SK-N-SH (cell line): Measurements from ENCODE around the gene SPATA2.

Experiments
- CTCF ChIP-seq: fragments of 200-600 bp; sonication (generic); IDR thresholded peaks from 2 replicates; pipeline ENCODE4 v1.6.1; 2017; ENCODE audit warnings: antibody characterized with exemption, mild to moderate bottlenecking, moderate library complexity
- EZH2phosphoT487 ChIP-seq: fragments of 200-600 bp; sonication (generic); IDR thresholded peaks from 2 replicates; pipeline ENCODE4 v1.6.1; 2017; ENCODE audit warnings: low read depth, mixed run types, mild to moderate bottlenecking, antibody characterized with exemption, moderate library complexity, borderline replicate concordance
- FOXM1 ChIP-seq: IDR thresholded peaks from 2 replicates; pipeline ENCODE4 v1.4.0; 2012; ENCODE audit warnings: low read depth, mild to moderate bottlenecking
- GABPA ChIP-seq: IDR thresholded peaks from 2 replicates; pipeline ENCODE4 v1.4.0; 2012; ENCODE audit warnings: low read depth, mild to moderate bottlenecking
- MEF2A ChIP-seq: IDR thresholded peaks from 2 replicates; pipeline ENCODE4 v1.4.0; 2012; ENCODE audit warnings: low read depth, borderline replicate concordance
- MXI1 ChIP-seq: IDR thresholded peaks from 2 replicates; pipeline ENCODE4 v1.6.1; 2012; ENCODE audit warnings: mild to moderate bottlenecking, low read depth, low read length, improper control_type of control experiment
- NFIC ChIP-seq: IDR thresholded peaks from 2 replicates; pipeline ENCODE4 v1.4.0; 2012; ENCODE audit warnings: borderline replicate concordance
- NRF1 ChIP-seq: IDR thresholded peaks from 2 replicates; pipeline ENCODE4 v1.6.1; 2012; ENCODE audit warnings: low read depth, mild to moderate bottlenecking, low read length
- POLR2AphosphoS5 ChIP-seq: IDR thresholded peaks from 2 replicates; pipeline ENCODE4 v1.6.1; 2012; ENCODE audit warnings: low read depth, low read length
- RAD21 ChIP-seq: IDR thresholded peaks from 2 replicates; pipeline ENCODE4 v1.6.1; 2012; ENCODE audit warnings: mild to moderate bottlenecking, low read length
- REST ChIP-seq: IDR thresholded peaks from 2 replicates; pipeline ENCODE4 v1.6.1; 2012; ENCODE audit warnings: mild to moderate bottlenecking, low read depth, low read length, moderate library complexity
- TAF1 ChIP-seq: IDR thresholded peaks from 2 replicates; pipeline ENCODE4 v1.6.1; 2012; ENCODE audit warnings: low read depth, mild to moderate bottlenecking, low read length, moderate library complexity, borderline replicate concordance
- USF2 ChIP-seq: fragments of 150-350 bp; IDR thresholded peaks from 2 replicates; pipeline ENCODE4 v1.6.1; 2017; ENCODE audit warnings: antibody characterized with exemption, low read length, low read depth, borderline replicate concordance
- YY1 ChIP-seq: IDR thresholded peaks from 2 replicates; pipeline ENCODE4 v1.4.0; 2012; ENCODE audit warnings: low read depth, mild to moderate bottlenecking

- TF ChIP-seq TAF1 (no peak), CTCF (no peak), YY1 (no peak), EZH2phosphoT487 (no peak), REST (no peak), MEF2A (no peak), RAD21 (no peak), POLR2AphosphoS5 (no peak), USF2 (no peak), MXI1 (no peak), NFIC (no peak), GABPA (no peak), NRF1 (no peak), FOXM1 (no peak)
Observed at GRCh38 chr20:49942303-49942702, 27.0 kb upstream of the SPATA2 start.
